Natural killer cell (primary cell): ENCODE results near the gene WDR46. TPM values are rescaled to one million over a fixed set of nuclear protein-coding genes. Genes with fewer than 3 reads are reported as not detected.

Experiments
- ATAC-seq, 3 donors: fragments of 150-1000 bp in 2 of 3; fragments of 200-7000 bp in 1 of 3; cut with Tn5 transposase; 1 replicate in 1 of 3; 2 replicates in 2 of 3; pipeline ENCODE4 v1.10.0; 2021; ENCODE audit warnings: mild to moderate bottlenecking in 2 of 3, moderate library complexity in 2 of 3
- DNase-seq, 2 donors: peaks; one replicate each; pipeline versions ENCODE4 v3.0.0 to v3.0.0-alpha.2; 2013 to 2021; ENCODE audit warnings: mixed read lengths in 1 of 2
- H3K27ac ChIP-seq: one replicate; pipeline ENCODE4 v1.5.1; 2013; ENCODE audit warnings: mild to moderate bottlenecking, low read length
- H3K27me3 ChIP-seq: one replicate; pipeline ENCODE4 v1.6.1; 2013; ENCODE audit warnings: low read length; ENCODE audit not compliant: control insufficient read depth, insufficient read depth
- H3K36me3 ChIP-seq: one replicate; pipeline ENCODE4 v1.6.1; 2013; ENCODE audit warnings: low read length; ENCODE audit not compliant: control insufficient read depth, insufficient read depth
- H3K4me1 ChIP-seq: one replicate; pipeline ENCODE4 v1.6.1; 2013; ENCODE audit warnings: low read length; ENCODE audit not compliant: control insufficient read depth, insufficient read depth
- H3K4me3 ChIP-seq: one replicate; pipeline ENCODE4 v1.5.1; 2013; ENCODE audit warnings: low read length
- H3K9me3 ChIP-seq: one replicate; pipeline ENCODE4 v1.6.1; 2013; ENCODE audit warnings: low read length; ENCODE audit not compliant: control insufficient read depth, insufficient read depth
- H3K27ac Mint-ChIP-seq, 2 donors: one replicate each; pipeline ENCODE4 v1.8.0; 2022; ENCODE audit warnings: mild to moderate bottlenecking in 2 of 2, mixed read lengths in 2 of 2, moderate library complexity in 1 of 2
- H3K27me3 Mint-ChIP-seq, 2 donors: one replicate each; pipeline ENCODE4 v1.8.0; 2022; ENCODE audit warnings: low read depth in 2 of 2, mixed read lengths in 2 of 2
- H3K36me3 Mint-ChIP-seq: one replicate; pipeline ENCODE4 v1.8.0; 2022; ENCODE audit warnings: mixed read lengths
- H3K4me1 Mint-ChIP-seq, 2 donors: one replicate each; pipeline ENCODE4 v1.8.0; 2022; ENCODE audit warnings: mixed read lengths in 2 of 2
- H3K4me3 Mint-ChIP-seq: one replicate; pipeline ENCODE4 v1.8.0; 2022; ENCODE audit warnings: mild to moderate bottlenecking, moderate library complexity, mixed read lengths
- H3K9me3 Mint-ChIP-seq, 2 donors: one replicate each; pipeline ENCODE4 v1.8.0; 2022; ENCODE audit warnings: mixed read lengths in 2 of 2
- CTCF ChIP-seq: fragments of 200-600 bp; IDR thresholded peaks from one replicate; pipeline ENCODE4 v1.8.0; 2022; ENCODE audit warnings: antibody characterized with exemption
- WGBS: methylation state at CpG from one replicate; pipeline ENCODE4 v1.1.7; 2013; ENCODE audit warnings: missing lambda C conversion rate; ENCODE audit not compliant: insufficient coverage; 5-methylcytosine and 5-hydroxymethylcytosine counted together
- intact Hi-C: fragments of 100-400 bp; cut with micrococcal nuclease; formaldehyde crosslinking; loops from one replicate; pipeline ENCODE4 v1.14.2; 2022
- total RNA-seq, 4 donors: library from RNA; stranded (reverse); fragments of 120-200 nt in 1 of 4; gene quantifications; one replicate each; pipeline versions ENCODE4 v1.2.3 to v1.2.4, GENCODE V29; 2013 to 2022

Gene WDR46
- total RNA-seq, result 10 to 100 TPM; 33.6 to 56.3 (median 47.0) TPM
- 66.0 TPM for total RNA-seq (2013)

GRCh38 chr6:33288921-33289783 lies at the start of gene WDR46, which contains the start of gene PFDN6:
Gene WDR46 (minus strand): TSS chr6:33289239. CDS start chr6:33289170, 69 bp downstream.
Gene PFDN6 (plus strand): TSS chr6:33289601. CDS start chr6:33289857, 256 bp downstream.
- Mint-ChIP-seq H3K9me3 (no peaks in the 10 kb centered on the region), H3K27me3 (no peaks in the 10 kb centered on the region), H3K27ac (peak within 1 kb of the TSS; percentile 92 to 94), H3K4me3 (peak within 1 kb of the TSS; percentile 99), H3K4me1 (peaks cover 39 to 48% of the 10 kb centered on the region in 2 donors), H3K36me3 (peaks cover 8% of the 10 kb centered on the region)
- no peaks in the 10 kb centered on the region for H3K27me3 ChIP-seq
- no peaks in the 10 kb centered on the region for H3K9me3 ChIP-seq
- peak; percentile 78 to 92 for DNase-seq
- peak within 1 kb of the TSS; percentile 81 for H3K4me3 ChIP-seq
- peaks cover 23% of the 10 kb centered on the region for H3K4me1 ChIP-seq
- peaks cover 53% of the 10 kb centered on the region for H3K36me3 ChIP-seq
- WGBS, result under 1% methylated on average over 43 of the region's 43 CpGs
- H3K27ac ChIP-seq, result peak within 1 kb of the TSS; percentile 51
- ATAC-seq, result peak; percentile 95 to 96 (median 96)
- no peak for TF ChIP-seq CTCF
- intact Hi-C loops, result loop anchor here (1.0 kb wide), 4 partner anchors 10 to 34 kb away; partner anchors contain the start of genes B3GALT4 and RPS18

GRCh38 chr6:33336495-33336894 lies 47.5 kb upstream of the WDR46 start:
- Mint-ChIP-seq H3K4me1 (peaks cover 0 to 4% of the 10 kb centered on the region in 2 donors), H3K4me3 (no peak overlapping the region), H3K9me3 (no peaks in the 10 kb centered on the region), H3K36me3 (no peaks in the 10 kb centered on the region), H3K27ac (no peak overlapping the region), H3K27me3 (no peaks in the 10 kb centered on the region)
- ATAC-seq (no peak), DNase-seq (no peak)
- Histone ChIP-seq H3K27me3 (no peaks in the 10 kb centered on the region), H3K4me1 (peaks cover 3% of the 10 kb centered on the region), H3K9me3 (no peaks in the 10 kb centered on the region), H3K27ac (no peak overlapping the region), H3K4me3 (no peak overlapping the region), H3K36me3 (no peaks in the 10 kb centered on the region)
- 97% methylated on average over 3 of the region's 3 CpGs for WGBS
- TF ChIP-seq CTCF, result no peak
- intact Hi-C loops, result no loop called here

- no peak overlapping the region for H3K27ac ChIP-seq
- H3K4me1 Mint-ChIP-seq, result peaks cover 0 to 4% of the 10 kb centered on the region in 2 donors
- H3K27me3 ChIP-seq, result no peaks in the 10 kb centered on the region
- no peaks in the 10 kb centered on the region for H3K36me3 Mint-ChIP-seq
- H3K9me3 ChIP-seq, result no peaks in the 10 kb centered on the region
- ATAC-seq (no peak), DNase-seq (no peak)
- H3K4me3 ChIP-seq, result no peak overlapping the region
- TF ChIP-seq CTCF, result no peak
- no peak overlapping the region for H3K4me3 Mint-ChIP-seq
- peaks cover 3% of the 10 kb centered on the region for H3K4me1 ChIP-seq
- WGBS, result 87% methylated on average over 4 of the region's 4 CpGs
- no peaks in the 10 kb centered on the region for H3K36me3 ChIP-seq
- H3K27ac Mint-ChIP-seq, result no peak overlapping the region
- H3K9me3 Mint-ChIP-seq, result no peaks in the 10 kb centered on the region
- intact Hi-C loops, result no loop called here
- no peaks in the 10 kb centered on the region for H3K27me3 Mint-ChIP-seq
Observed at GRCh38 chr6:33335916-33336315, 46.9 kb upstream of the WDR46 start.
